MG63 (cell line): ENCODE measurements around the gene PTPN23. TPM values are rescaled to one million over a fixed set of nuclear protein-coding genes. Genes with fewer than 3 reads are reported as not detected.
"Not testable (repeated sequence)": the region's sequence is repeated elsewhere in the genome, so short reads cannot be mapped to it uniquely, and the experiment has no call there.

Experiments used
- DNase-seq: peaks from one replicate; pipeline ENCODE4 v3.0.0-alpha.2; 2020
- H3K27me3 ChIP-seq: fragments of 250-450 bp; sonication (Bioruptor Pico); 2 replicates; pipeline ENCODE4 v1.5.1; 2020; ENCODE audit warnings: mild to moderate bottlenecking, moderate library complexity
- H3K36me3 ChIP-seq: fragments of 250-450 bp; sonication (Bioruptor Pico); 2 replicates; pipeline ENCODE4 v1.5.1; 2020; ENCODE audit warnings: mild to moderate bottlenecking, moderate library complexity
- H3K4me3 ChIP-seq: fragments of 250-450 bp; sonication (Bioruptor Pico); 2 replicates; pipeline ENCODE4 v1.5.1; 2020; ENCODE audit warnings: mild to moderate bottlenecking, moderate library complexity
- H3K9me3 ChIP-seq: fragments of 250-450 bp; sonication (Bioruptor Pico); 2 replicates; pipeline ENCODE4 v1.5.1; 2020; ENCODE audit warnings: mild to moderate bottlenecking, moderate library complexity
- total RNA-seq: library from RNA; depleted of rRNA; stranded (reverse); fragments of >200 nt; shearing (Covaris generic); gene quantifications from 2 replicates; pipeline ENCODE4 v1.2.3, GENCODE V29; 2014; ENCODE audit warnings: low replicate concordance

The PTPN23 gene
- total RNA-seq, 1 experiment from 2014 or later = 5.4 TPM

DNA sequence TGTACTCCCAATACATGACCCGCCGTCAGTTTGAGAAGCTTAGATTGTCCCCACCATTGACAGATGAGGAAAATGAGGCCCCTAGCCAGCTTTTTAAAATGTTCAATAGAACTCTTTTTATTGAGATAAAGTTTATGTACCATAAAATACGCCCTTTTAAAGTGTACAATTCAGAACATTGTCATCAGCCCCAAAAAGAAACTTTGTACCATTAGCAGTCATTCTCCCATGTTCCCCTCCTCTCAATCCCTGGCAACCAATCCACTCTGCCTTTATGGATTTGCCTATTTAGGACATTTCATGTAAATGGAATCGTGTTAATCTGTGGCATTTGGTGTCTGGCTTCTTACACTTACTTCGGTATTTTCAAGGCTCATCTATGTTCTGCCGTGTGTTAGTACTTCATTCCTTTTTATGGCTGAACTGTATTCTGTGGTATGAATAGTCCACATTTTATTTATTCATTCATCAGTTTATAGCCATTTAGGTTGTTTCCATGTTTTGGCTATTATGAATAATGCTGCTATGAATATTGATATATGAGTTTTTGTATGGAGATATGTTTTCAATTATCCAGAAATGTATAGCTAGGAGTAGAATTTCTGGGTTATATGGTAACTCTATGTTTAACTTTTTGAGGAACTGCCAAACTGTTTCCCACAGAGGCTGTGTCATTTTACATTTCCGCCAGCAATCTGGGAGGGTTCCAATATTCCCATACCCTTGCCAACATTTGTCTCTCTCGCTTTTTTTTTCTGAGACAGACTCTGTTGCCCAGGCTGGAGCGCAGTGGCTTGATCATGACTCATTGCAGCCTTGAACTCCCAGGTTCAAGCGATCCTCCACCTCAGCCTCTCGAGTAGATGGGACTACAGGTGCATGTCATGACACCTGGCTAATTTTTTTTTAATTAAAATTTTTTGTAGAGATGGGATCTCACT, 15.3 kb upstream of the PTPN23 start:
- Histone ChIP-seq H3K27me3 (no peaks in the 10 kb centered on the region), H3K36me3 (no peaks in the 10 kb centered on the region), H3K4me3 (no peak overlapping the region), H3K9me3 (no peaks in the 10 kb centered on the region)
- DNase-seq = peak; percentile 70

DNA sequence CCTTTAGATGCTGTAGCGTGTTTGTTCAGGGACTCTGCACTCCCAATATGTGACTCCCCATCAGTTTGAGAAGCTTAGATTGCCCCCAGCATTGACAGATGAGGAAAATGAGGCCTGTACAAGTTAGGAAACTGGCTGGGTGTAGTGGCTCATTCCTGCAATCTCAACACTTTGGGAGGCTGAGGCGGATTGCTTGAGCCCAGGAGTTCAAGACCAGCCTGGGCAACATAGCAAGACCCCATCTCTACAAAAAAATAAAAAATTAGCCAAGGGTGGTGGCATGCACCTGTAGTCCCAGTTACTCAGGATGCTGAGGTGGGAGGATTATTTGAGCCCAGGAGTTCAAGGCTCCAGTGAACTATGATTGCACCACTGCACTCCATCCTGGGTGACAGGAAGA, 14.0 kb upstream of the PTPN23 start:
- H3K4me3 ChIP-seq = no peak overlapping the region
- no peak for DNase-seq
- H3K27me3 ChIP-seq = no peaks in the 10 kb centered on the region
- no peaks in the 10 kb centered on the region for H3K9me3 ChIP-seq
- no peaks in the 10 kb centered on the region for H3K36me3 ChIP-seq

DNA sequence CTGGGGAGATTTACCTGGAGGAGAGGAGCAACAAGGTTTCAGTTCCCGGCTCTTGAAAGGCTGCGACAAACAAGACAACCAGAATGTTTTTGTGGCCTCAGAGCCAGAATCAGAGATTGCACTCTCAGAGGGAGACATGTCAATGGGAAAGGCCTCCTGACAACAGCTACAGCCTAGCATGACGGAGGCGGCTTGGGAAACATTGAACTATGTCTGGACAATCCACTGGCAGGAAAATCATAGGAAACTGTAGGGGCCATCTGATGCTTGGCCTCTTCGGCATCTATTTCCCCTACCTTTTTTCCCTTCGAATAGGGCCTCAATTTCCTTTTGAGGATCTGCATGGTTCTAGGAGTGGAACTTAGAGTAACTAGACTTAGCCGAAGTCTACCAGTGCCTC, 13.2 kb upstream of the PTPN23 start:
- no peak for DNase-seq
- Histone ChIP-seq H3K27me3 (no peaks in the 10 kb centered on the region), H3K36me3 (no peaks in the 10 kb centered on the region), H3K9me3 (no peaks in the 10 kb centered on the region), H3K4me3 (no peak overlapping the region)

DNA sequence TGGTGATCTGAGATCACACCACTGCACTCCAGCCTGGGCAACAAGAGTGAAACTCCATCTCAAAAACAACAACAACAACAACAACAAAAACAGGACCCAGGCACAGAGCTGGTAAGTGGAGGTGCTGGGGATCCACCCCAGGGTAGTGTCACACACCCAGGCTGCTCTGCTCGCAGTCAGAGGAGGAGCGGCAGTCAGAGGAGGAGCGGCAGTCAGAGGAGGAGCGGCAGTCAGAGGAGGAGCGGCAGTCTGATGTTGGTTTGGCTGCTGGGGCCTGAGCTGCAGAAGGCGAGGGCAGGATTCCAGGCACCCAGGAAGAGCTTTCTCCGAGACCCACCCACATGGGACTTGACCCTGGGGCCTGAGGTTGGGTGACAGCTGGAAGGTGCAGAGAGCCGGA, 10.8 kb upstream of the PTPN23 start:
- H3K36me3 ChIP-seq, H3K27me3 ChIP-seq, DNase-seq, H3K4me3 ChIP-seq, H3K9me3 ChIP-seq: not testable (repeated sequence)

DNA sequence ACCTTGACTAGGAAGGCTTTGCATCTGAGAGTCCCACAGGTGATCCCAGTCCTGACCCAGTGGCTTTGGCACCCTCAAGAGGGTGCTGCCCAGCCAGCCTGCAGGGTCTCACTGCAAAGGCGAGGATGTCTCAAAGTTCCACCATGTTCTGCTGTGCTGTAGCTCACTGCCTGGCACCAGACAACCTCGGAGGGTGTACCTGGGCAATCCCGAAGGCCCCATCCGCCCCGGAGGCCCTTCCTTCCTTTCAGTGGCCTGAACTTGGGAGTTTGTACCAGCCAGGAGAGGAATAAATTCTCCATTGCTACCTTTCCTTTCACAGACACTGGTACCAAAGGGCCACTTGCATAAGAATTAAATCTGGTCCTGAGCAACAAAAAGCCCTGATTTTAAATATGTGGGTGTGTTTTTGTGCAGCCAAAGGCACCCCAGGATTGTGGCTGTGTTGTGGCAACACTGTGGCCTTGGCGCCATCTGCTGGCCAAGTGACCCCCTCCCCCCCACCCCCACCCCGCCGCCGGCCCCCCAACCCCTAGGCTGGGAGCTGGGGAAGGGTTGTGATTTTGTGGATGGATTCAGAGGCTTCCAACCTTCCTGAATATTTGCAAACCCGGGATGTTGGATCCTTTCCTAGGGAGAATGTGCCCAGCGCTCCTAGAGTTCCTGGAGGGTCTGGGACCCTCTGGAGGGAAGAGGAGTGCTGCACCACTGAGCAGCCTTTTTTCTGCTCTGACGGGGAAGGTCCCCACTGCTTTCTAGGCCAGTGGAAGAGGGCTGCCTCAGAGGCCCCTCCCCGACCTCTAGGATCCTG, 9.7 kb upstream of the PTPN23 start:
- Histone ChIP-seq H3K4me3 (no peak overlapping the region), H3K36me3 (no peaks in the 10 kb centered on the region), H3K27me3 (no peaks in the 10 kb centered on the region), H3K9me3 (no peaks in the 10 kb centered on the region)
- no peak for DNase-seq

DNA sequence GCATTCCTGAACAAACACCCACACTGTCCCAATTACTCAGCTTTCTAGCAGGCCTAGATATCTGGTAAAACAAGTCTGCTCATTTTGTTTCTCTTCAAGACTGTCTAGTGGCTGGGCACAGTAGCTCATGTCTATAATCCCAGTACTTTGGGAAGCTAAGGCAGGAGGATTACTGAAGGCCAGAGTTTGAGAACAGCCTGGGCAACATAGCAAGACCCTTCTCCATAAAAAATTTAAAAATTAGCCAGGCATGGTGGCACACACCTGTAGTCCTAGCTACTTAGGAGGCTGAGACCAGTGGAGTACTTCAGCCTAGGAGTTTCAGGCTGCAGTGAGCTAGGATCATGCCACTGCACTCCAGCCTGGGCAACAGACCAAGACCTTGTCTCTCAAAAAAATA, 6.2 kb upstream of the PTPN23 start:
- Histone ChIP-seq H3K9me3 (no peaks in the 10 kb centered on the region), H3K4me3 (no peak overlapping the region), H3K27me3 (no peaks in the 10 kb centered on the region), H3K36me3 (no peaks in the 10 kb centered on the region)
- no peak for DNase-seq

DNA sequence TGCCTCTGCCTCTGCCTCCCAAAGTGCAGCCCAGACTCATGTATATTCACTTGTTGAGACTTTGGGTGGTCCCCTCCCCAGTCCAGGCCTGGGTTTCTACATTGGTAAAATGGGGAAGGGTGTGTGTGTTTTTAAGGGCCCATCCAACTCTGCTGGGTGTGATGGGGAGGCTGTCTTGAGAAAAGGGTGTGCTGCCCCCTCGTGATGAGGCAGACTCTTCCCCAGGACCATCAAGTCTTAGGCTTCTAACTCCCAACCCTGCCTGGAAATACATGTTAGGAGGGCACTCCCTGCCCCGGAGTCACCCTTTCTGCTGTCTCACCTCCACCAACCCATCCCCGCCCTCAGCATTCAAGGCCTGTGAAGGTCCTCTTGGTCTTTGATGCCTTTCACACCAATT, 4.4 kb upstream of the PTPN23 start:
- DNase-seq = no peak
- Histone ChIP-seq H3K36me3 (no peaks in the 10 kb centered on the region), H3K4me3 (no peak overlapping the region), H3K9me3 (no peaks in the 10 kb centered on the region), H3K27me3 (no peaks in the 10 kb centered on the region)

DNA sequence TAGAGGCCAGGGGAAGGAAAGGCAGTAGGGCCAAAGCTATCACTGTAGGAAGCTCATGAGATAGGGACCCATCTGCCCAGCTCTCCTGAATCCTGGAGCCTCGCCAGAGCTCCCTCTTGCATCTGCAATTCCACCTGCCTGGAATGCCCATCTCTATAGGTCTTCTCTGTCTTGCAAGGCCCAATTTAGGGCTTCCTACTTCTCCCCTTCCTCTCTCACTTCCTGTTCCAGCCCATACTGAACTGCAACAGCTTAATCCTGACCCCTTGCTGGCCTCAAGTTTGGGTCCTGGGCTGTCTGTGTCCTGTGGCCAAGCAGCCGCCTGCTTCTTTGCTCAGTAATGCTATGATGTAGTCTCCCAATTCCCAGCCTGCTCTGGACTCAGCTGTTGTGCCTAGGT, 3.6 kb upstream of the PTPN23 start:
- H3K9me3 ChIP-seq = no peaks in the 10 kb centered on the region
- H3K36me3 ChIP-seq = no peaks in the 10 kb centered on the region
- H3K4me3 ChIP-seq = no peak overlapping the region
- no peaks in the 10 kb centered on the region for H3K27me3 ChIP-seq
- no peak for DNase-seq

DNA sequence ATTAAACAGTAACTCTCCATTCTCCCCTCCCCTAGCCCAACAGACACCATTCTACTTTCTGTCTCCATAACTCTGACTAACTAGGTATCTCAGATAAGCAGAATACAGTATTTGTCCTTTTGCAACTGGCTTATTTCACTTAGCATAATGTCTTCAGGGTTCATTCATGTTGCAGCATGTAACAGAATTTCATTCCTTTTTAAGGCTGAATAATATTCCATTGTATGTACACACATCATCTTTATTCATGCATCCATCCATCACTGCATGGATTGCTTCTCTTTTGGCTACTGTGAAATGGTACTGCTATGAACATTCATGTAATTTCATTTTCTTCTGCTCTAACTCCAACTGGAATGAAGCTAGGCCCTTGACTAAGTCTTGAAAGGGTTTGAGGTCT, 2.0 kb upstream of the PTPN23 start:
- DNase-seq = no peak
- Histone ChIP-seq H3K9me3 (no peaks in the 10 kb centered on the region), H3K27me3 (no peaks in the 10 kb centered on the region), H3K36me3 (no peaks in the 10 kb centered on the region), H3K4me3 (no peak overlapping the region)

DNA sequence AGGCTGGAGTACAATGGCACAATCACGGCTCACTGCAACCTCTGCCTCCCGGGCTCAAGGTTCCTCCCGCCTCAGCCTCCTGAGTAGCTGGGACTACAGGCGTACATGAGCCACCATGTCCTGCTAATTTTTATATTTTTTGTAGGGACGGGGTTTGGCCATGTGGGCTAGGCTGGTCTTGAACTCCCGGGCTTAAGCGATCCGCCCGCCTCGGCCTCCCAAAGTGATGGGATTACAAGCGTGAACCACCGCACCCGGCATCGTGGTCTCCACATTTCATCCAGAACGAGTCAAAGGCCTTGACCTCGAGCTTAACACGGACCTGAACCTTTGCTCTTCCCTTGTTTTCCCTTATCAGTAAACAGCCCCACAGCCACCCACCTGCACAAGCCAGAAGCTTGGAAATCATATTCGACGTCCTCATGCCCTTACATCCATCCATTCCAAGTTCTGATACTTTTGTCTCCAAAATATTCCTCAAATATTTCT, 1.4 kb upstream of the PTPN23 start:
- no peaks in the 10 kb centered on the region for H3K36me3 ChIP-seq
- DNase-seq = no peak
- no peaks in the 10 kb centered on the region for H3K9me3 ChIP-seq
- H3K27me3 ChIP-seq = no peaks in the 10 kb centered on the region
- H3K4me3 ChIP-seq = peak overlapping the region; percentile 87

DNA sequence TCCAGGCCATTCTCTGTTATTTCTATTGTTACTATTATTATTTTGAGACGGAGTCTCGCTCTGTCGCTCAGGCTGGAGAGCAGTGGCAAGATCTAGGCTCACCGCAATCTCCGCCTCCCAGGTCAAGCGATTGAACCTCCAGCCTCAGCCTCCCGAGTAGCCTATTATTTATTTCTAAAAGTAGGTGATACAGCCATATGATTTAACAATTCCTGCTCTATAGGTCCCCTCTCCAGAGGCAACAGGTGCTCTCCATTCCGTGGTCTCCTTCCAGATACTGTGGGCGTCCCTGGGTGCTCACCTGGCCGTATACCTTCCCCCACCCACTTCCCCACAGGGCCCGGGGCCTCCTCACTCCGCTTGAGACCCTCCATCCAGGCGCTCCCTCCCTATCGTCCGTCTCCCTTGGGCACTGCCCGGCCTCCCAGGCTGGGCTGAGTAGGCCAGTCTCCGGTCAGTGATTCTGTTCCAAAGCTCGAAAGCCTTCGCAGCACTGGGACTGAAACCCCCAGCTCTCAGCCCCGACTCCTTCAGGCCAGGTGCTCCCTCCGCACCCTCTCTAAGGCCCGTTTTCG, 708 bp upstream of the PTPN23 start:
- no peak for DNase-seq
- H3K27me3 ChIP-seq = no peaks in the 10 kb centered on the region
- no peaks in the 10 kb centered on the region for H3K9me3 ChIP-seq
- peak overlapping the region; percentile 87 for H3K4me3 ChIP-seq
- no peaks in the 10 kb centered on the region for H3K36me3 ChIP-seq

DNA sequence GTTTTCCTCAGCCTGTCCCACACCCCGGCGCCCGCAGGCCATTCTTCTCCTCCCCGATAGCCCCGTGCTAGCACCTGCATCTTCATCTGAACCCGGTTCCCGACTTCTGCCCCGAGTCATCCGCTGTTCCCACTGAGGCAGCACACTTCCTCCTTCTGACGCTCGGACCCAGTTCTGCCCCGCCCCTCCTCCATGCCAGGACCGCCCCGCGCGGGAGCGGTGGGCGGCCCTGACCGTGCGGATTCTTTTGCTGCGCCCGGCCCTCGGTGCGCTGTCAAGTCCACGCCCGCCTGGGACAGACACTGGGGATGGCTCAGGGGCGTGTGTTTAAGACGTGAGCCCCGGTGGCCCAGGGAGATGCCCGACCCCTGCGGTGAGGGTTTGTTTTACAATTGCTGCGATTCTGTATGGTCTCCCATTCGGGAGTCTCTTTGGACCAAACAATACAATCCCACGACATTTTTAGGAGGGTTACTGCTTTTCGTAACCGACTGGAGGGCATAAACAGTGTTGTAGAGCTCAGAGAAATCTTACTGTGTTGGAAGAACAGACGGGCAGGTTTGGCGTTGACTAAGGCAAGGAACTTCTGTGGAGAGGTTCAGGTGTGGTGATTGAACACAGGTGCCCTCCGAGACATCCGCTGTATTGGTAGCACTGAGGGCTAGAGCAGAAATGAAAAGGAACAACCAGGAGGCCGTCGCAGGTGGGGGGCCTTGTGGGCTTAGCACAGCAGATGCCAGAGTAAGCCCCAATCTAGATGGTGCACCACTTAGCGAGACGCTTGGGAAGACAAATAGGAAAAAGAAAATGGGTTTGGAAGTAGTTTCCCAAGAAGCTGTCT, 716 bp downstream of the PTPN23 start:
- DNase-seq = peak; percentile 82
- H3K36me3 ChIP-seq = no peaks in the 10 kb centered on the region
- no peaks in the 10 kb centered on the region for H3K27me3 ChIP-seq

DNA sequence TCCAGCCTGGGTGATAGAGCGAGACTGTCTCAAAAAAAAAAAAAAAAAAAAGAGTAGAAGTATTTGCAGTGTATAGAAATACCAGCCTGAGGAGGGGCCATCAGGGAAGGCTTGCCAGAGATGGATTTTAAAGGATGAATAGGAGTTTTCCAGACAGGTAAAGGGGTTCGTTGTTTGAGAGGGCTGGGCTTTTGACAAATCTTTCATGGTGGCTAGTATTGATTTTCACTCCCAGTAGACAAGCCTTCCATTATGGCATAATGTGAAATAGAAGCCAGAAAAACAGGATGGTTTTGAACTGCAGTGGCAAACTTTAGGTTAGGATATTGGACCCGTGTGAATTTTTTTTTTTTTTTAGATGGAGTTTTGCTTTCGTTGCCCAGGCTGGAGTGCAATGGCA, 3.6 kb downstream of the PTPN23 start:
- Histone ChIP-seq H3K4me3 (no peak overlapping the region), H3K27me3 (no peaks in the 10 kb centered on the region), H3K36me3 (no peaks in the 10 kb centered on the region), H3K9me3 (no peaks in the 10 kb centered on the region)
- no peak for DNase-seq

More for the DNA sequence above, 716 bp downstream of the PTPN23 start:
- peak overlapping the region; percentile 87 for H3K4me3 ChIP-seq
- no peaks in the 10 kb centered on the region for H3K9me3 ChIP-seq

DNA sequence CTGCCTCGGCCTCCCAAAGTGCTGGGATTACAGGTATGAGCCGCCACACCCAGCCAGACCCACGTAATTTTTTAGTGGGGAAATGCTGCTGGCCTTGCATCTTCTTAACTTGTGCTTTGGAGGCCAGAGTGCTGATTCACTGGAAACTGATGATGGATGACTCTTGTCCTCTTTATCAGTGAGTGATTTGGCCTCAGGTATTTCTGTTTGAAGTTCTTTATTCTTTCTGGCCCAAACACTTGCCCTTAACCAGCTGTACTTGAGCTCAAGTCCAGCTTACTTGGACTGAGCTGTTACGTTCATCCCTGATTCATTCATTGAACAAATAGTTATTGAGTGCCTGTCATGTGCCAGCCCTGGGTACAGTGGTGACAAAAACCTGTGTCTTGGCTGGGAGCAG, 4.2 kb downstream of the PTPN23 start:
- H3K4me3 ChIP-seq = no peak overlapping the region
- no peaks in the 10 kb centered on the region for H3K36me3 ChIP-seq
- H3K9me3 ChIP-seq = no peaks in the 10 kb centered on the region
- DNase-seq = no peak
- no peaks in the 10 kb centered on the region for H3K27me3 ChIP-seq

DNA sequence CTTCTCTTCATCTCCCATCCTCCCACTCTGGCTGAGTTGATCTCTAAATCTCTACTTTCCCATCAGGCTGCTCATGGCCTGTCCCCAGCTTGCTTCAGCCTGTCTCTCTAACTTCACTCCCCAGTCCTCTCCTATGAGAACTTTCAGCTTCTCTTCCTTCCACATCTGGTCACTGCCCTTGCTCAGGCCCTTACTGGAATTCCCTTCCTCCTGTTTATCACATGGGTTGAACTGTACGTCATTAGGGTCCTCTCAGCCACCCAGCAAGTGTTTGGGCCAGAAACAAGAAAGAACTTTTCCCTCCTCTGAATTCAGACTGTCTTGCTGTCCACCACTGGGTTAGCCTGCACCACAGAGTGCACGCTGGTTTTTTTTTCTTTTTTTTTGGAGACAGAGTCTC, 5.0 kb downstream of the PTPN23 start:
- Histone ChIP-seq H3K27me3 (no peaks in the 10 kb centered on the region), H3K4me3 (no peak overlapping the region), H3K9me3 (no peaks in the 10 kb centered on the region), H3K36me3 (no peaks in the 10 kb centered on the region)
- DNase-seq = no peak

DNA sequence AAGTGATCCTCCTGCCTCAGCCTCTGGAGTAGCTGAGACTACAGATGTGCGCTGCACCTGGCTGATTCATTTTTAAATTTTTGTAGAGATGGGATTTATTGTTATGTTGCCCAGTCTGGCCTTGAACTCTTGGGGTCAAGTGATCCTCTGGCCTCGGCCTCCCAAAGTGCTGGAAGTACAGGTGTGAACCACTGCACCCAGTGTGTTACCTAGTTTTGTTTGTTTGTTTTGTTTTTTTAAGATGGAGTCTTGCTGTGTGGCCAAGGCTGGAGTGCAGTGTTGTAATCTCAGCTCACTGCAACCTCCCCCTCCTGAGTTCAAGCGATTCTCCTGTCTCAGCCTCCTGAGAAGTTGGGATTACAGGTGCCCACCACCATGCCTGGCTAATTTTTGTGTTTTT, 12.1 kb downstream of the PTPN23 start:
- no peaks in the 10 kb centered on the region for H3K27me3 ChIP-seq
- H3K9me3 ChIP-seq = no peaks in the 10 kb centered on the region
- H3K4me3 ChIP-seq = no peak overlapping the region
- no peak for DNase-seq
- H3K36me3 ChIP-seq = no peaks in the 10 kb centered on the region; the same call in 1 of the 2 replicates
